ENCODE results near the gene MRO. TPM values are rescaled to one million over a fixed set of nuclear protein-coding genes. Genes with fewer than 3 reads are reported as not detected.

Gene MRO
- total and polyA plus RNA-seq, 7 experiments from 2014 or later, result not detected

GRCh38 chr18:50826027-50826426 lies 6.2 kb upstream of the MRO start:
- intact Hi-C loops (cut with micrococcal nuclease), result no loop called here
- ChIA-PET CTCF (interaction anchor here (0.6 kb wide), 1 partner anchor 254 kb away, joined by 3 read pairs; no protein-coding TSS in a partner anchor), POLR2A (no interaction called here)

DNA sequence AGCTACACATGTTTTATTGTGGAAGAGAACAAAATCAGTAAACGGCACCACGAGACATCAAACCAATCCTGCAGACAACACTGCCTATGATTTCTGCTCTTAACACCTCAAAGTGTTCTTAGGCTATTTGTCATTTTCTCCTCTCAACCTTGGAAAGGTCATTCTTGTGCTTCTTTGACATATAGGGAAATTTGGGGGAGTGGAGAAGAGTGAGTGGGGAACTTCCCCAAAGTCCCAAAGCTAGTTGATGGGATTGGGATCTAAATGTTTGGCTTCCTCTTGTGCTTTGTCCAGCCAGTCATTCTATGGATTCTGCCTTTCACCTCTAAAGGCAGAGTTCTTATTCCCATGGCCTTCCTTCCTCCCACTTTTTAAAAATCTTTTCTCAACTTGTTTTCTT lies 5.8 kb upstream of the MRO start:
- no peak overlapping the region for H3K4me3 ChIP-seq (ENCODE audit: low read length)
- Mint-ChIP-seq H3K4me1 (peaks cover 0 to 3% (median 0%) of the 10 kb centered on the region in 7 donors), H3K4me3 (no peak overlapping the region), H3K36me3 (no peaks in the 10 kb centered on the region), H3K27ac (no peak overlapping the region), H3K27me3 (peaks cover 0 to 2% (median 0%) of the 10 kb centered on the region in 5 donors), H3K9me3 (no peaks in the 10 kb centered on the region)
- H3K9me3 ChIP-seq (ENCODE audit: control insufficient read depth in 2 of 3, low read length in 3 of 3), result no peaks in the 10 kb centered on the region
- no peaks in the 10 kb centered on the region for H3K36me3 ChIP-seq (ENCODE audit: control insufficient read depth in 2 of 3, insufficient read depth in 3 of 3, low read length in 3 of 3)
- DNase-seq (no peak), ATAC-seq (no peak)
- intact Hi-C loops (cut with micrococcal nuclease), result no loop called here
- ChIA-PET POLR2A (no interaction called here), CTCF (interaction anchor here (0.6 kb wide), 2 partner anchors 254 to 1631 kb away, joined by 3 read pairs; no protein-coding TSS in a partner anchor)
- no peaks in the 10 kb centered on the region for H3K4me1 ChIP-seq (ENCODE audit: control insufficient read depth in 2 of 2, insufficient read depth in 2 of 2, low read length in 2 of 2)
- H3K27ac ChIP-seq (ENCODE audit: low read depth, low read length), result no peak overlapping the region
- H3K27me3 ChIP-seq (ENCODE audit: control insufficient read depth in 2 of 2, insufficient read depth in 2 of 2, low read length in 2 of 2), result no peaks in the 10 kb centered on the region

More at GRCh38 chr18:50826027-50826426, 6.2 kb upstream of the MRO start:
- DNase-seq (no peak), ATAC-seq (no peak)
- H3K9me3 ChIP-seq (ENCODE audit: control insufficient read depth in 2 of 3, low read length in 3 of 3), result no peaks in the 10 kb centered on the region
- H3K27ac ChIP-seq (ENCODE audit: low read depth, low read length), result no peak overlapping the region
- Mint-ChIP-seq H3K27me3 (peaks cover 0 to 2% (median 0%) of the 10 kb centered on the region in 5 donors), H3K4me1 (peaks cover 0 to 3% (median 0%) of the 10 kb centered on the region in 7 donors), H3K9me3 (no peaks in the 10 kb centered on the region), H3K4me3 (no peak overlapping the region), H3K36me3 (no peaks in the 10 kb centered on the region), H3K27ac (no peak overlapping the region)
- H3K36me3 ChIP-seq (ENCODE audit: control insufficient read depth in 2 of 3, insufficient read depth in 3 of 3, low read length in 3 of 3), result no peaks in the 10 kb centered on the region
- no peaks in the 10 kb centered on the region for H3K27me3 ChIP-seq (ENCODE audit: control insufficient read depth in 2 of 2, insufficient read depth in 2 of 2, low read length in 2 of 2)
- H3K4me1 ChIP-seq (ENCODE audit: control insufficient read depth in 2 of 2, insufficient read depth in 2 of 2, low read length in 2 of 2), result no peaks in the 10 kb centered on the region
- no peak overlapping the region for H3K4me3 ChIP-seq (ENCODE audit: low read length)

DNA sequence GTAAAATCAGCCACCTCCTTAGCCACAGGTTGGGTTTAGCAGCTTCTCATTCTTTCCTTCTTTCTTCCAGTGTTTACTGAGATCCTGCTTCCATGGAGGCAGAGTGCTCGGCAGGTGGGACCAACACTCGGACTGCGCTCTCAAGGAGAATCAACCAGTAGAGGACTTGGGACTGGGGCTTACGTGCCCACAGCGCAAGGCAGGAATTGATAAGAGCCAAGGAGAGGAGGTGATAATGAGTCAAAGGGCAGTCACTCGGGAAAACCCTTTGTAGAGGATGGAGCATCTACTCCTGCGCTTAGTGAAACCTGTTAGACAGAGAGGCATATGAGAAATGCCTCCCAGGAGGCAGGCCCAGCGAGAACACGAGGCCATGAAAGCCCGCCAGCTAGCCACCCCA lies 2.9 kb upstream of the MRO start:
- H3K4me3 Mint-ChIP-seq, result no peak overlapping the region
- peaks cover 0 to 3% (median 0%) of the 10 kb centered on the region in 7 donors for H3K4me1 Mint-ChIP-seq
- Histone ChIP-seq H3K36me3 (ENCODE audit: control insufficient read depth in 2 of 3, insufficient read depth in 3 of 3, low read length in 3 of 3) (no peaks in the 10 kb centered on the region), H3K27ac (ENCODE audit: low read depth, low read length) (no peak overlapping the region), H3K4me3 (ENCODE audit: low read length) (no peak overlapping the region), H3K9me3 (ENCODE audit: control insufficient read depth in 2 of 3, low read length in 3 of 3) (no peaks in the 10 kb centered on the region), H3K4me1 (ENCODE audit: control insufficient read depth in 2 of 2, insufficient read depth in 2 of 2, low read length in 2 of 2) (peaks cover 0 to 5% of the 10 kb centered on the region in 2 donors), H3K27me3 (ENCODE audit: control insufficient read depth in 2 of 2, insufficient read depth in 2 of 2, low read length in 2 of 2) (no peaks in the 10 kb centered on the region)
- no peak overlapping the region for H3K27ac Mint-ChIP-seq
- H3K36me3 Mint-ChIP-seq, result no peaks in the 10 kb centered on the region
- intact Hi-C loops (cut with micrococcal nuclease), result loop anchor here (5.0 kb wide), 3 partner anchors 95 to 375 kb away; partner anchors contain the start of gene MEX3C (in 2 of the 2)
- no peaks in the 10 kb centered on the region for H3K9me3 Mint-ChIP-seq
- CTCF ChIA-PET, result interaction anchor here (1.3 kb wide), 1 partner anchor 228 kb away, joined by 4 read pairs; no protein-coding TSS in a partner anchor
- ATAC-seq (no peak), DNase-seq (no peak)
- POLR2A ChIA-PET, result no interaction called here
- H3K27me3 Mint-ChIP-seq, result peaks cover 7 to 9% (median 8%) of the 10 kb centered on the region in 5 donors

- DNase-seq (no peak), ATAC-seq (no peak)
- Histone ChIP-seq H3K4me1 (ENCODE audit: control insufficient read depth in 2 of 2, insufficient read depth in 2 of 2, low read length in 2 of 2) (peaks cover 0 to 5% of the 10 kb centered on the region in 2 donors), H3K9me3 (ENCODE audit: control insufficient read depth in 2 of 3, low read length in 3 of 3) (no peaks in the 10 kb centered on the region), H3K27ac (ENCODE audit: low read depth, low read length) (no peak overlapping the region), H3K27me3 (ENCODE audit: control insufficient read depth in 2 of 2, insufficient read depth in 2 of 2, low read length in 2 of 2) (no peaks in the 10 kb centered on the region), H3K36me3 (ENCODE audit: control insufficient read depth in 2 of 3, insufficient read depth in 3 of 3, low read length in 3 of 3) (no peaks in the 10 kb centered on the region), H3K4me3 (ENCODE audit: low read length) (no peak overlapping the region)
- intact Hi-C loops (cut with micrococcal nuclease), result loop anchor here (1.0 to 5.0 kb wide), 13 partner anchors 46 to 900 kb away; partner anchors contain the start of genes ELAC1 (in 2 of the 2), MEX3C (in 2 of the 2), ME2 (in 1 of the 2) and SMAD4 (in 1 of the 2)
- Mint-ChIP-seq H3K4me3 (no peak overlapping the region), H3K36me3 (no peaks in the 10 kb centered on the region), H3K27me3 (peaks cover 7 to 15% (median 8%) of the 10 kb centered on the region in 5 donors), H3K27ac (no peak overlapping the region), H3K9me3 (no peaks in the 10 kb centered on the region), H3K4me1 (peaks cover 0 to 3% (median 0%) of the 10 kb centered on the region in 7 donors)
- POLR2A ChIA-PET, result interaction anchor here (0.7 to 2.0 kb wide), 2 partner anchors 58 to 208 kb away, joined by 3 to 6 read pairs; partner anchors contain the start of gene ME2
- CTCF ChIA-PET, result interaction anchor here (1.0 to 1.7 kb wide), 5 partner anchors 13 to 239 kb away, joined by 3 to 17 read pairs (median 4); partner anchors contain the start of gene ME2
Measured at GRCh38 chr18:50820901-50821520, 1.2 kb upstream of the MRO start.

DNA sequence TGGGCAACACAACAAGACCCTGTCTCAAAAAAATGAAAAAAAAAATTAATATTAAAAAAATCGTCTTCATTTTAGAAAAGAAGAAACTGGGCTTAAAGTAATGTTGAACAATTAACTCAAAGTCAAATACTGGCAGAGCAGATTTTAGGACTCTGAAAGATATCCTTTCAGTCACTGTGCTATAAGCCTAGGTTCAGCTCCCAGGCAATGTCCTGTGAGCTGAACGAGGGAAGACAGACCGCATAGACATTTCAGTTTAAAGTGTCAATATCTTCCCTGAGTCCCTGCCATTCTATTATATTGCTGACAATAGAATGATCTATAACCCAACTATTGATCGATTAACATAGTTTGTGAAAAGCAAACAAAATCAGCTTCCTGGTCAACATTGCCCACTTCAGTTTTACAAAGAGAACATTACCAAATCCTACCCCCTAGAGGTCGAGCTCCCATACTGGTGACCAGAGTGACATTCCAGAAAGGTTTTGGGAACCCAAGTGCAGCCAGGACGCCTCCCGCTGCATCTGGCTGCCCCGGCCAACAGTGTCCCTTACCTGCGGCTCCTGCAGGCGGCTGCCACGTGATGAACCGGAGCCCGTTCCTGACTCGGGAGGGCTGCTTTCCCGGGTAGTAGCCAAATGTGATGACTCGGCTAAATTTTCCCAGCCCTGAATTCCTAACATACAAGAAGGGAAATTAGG lies 639 bp downstream of the MRO start:
- H3K9me3 ChIP-seq (ENCODE audit: control insufficient read depth in 2 of 3, low read length in 3 of 3), result no peaks in the 10 kb centered on the region
- Mint-ChIP-seq H3K27me3 (peaks cover 7 to 21% (median 14%) of the 10 kb centered on the region in 5 donors), H3K27ac (peak overlapping the region in 1 of 9 donors; percentile 12), H3K4me3 (no peak overlapping the region), H3K9me3 (no peaks in the 10 kb centered on the region), H3K36me3 (no peaks in the 10 kb centered on the region), H3K4me1 (peaks cover 0 to 3% (median 0%) of the 10 kb centered on the region in 7 donors)
- DNase-seq (no peak), ATAC-seq (no peak)
- no peak overlapping the region for H3K27ac ChIP-seq (ENCODE audit: low read depth, low read length)
- H3K4me1 ChIP-seq (ENCODE audit: control insufficient read depth in 2 of 2, insufficient read depth in 2 of 2, low read length in 2 of 2), result peaks cover 0 to 5% of the 10 kb centered on the region in 2 donors
- H3K4me3 ChIP-seq (ENCODE audit: low read length), result peak overlapping the region; percentile 49
- intact Hi-C loops (cut with micrococcal nuclease), result no loop called here
- POLR2A ChIA-PET, result no interaction called here
- no peaks in the 10 kb centered on the region for H3K27me3 ChIP-seq (ENCODE audit: control insufficient read depth in 2 of 2, insufficient read depth in 2 of 2, low read length in 2 of 2)
- no peaks in the 10 kb centered on the region for H3K36me3 ChIP-seq (ENCODE audit: control insufficient read depth in 2 of 3, insufficient read depth in 3 of 3, low read length in 3 of 3)
- CTCF ChIA-PET, result interaction anchor here (0.6 to 1.7 kb wide), 3 partner anchors 19 to 235 kb away, joined by 3 to 8 read pairs (median 4); no protein-coding TSS in a partner anchor

GRCh38 chr18:50816419-50817166 lies 3.2 kb downstream of the MRO start:
- H3K9me3 Mint-ChIP-seq, result peaks cover 0 to 2% (median 0%) of the 10 kb centered on the region in 11 donors
- peaks cover 13 to 27% (median 17%) of the 10 kb centered on the region in 5 donors for H3K27me3 Mint-ChIP-seq

More at GRCh38 chr18:50816419-50817166, 3.2 kb downstream of the MRO start:
- Mint-ChIP-seq H3K4me3 (no peak overlapping the region), H3K27ac (no peak overlapping the region), H3K36me3 (no peaks in the 10 kb centered on the region), H3K4me1 (peaks cover 0 to under 1% (median 0%) of the 10 kb centered on the region in 7 donors)
- Histone ChIP-seq H3K27me3 (ENCODE audit: control insufficient read depth in 2 of 2, insufficient read depth in 2 of 2, low read length in 2 of 2) (no peaks in the 10 kb centered on the region), H3K36me3 (ENCODE audit: control insufficient read depth in 2 of 3, insufficient read depth in 3 of 3, low read length in 3 of 3) (no peaks in the 10 kb centered on the region), H3K9me3 (ENCODE audit: control insufficient read depth in 2 of 3, low read length in 3 of 3) (no peaks in the 10 kb centered on the region), H3K4me3 (ENCODE audit: low read length) (no peak overlapping the region), H3K4me1 (ENCODE audit: control insufficient read depth in 2 of 2, insufficient read depth in 2 of 2, low read length in 2 of 2) (peaks cover 0 to 5% of the 10 kb centered on the region in 2 donors), H3K27ac (ENCODE audit: low read depth, low read length) (no peak overlapping the region)
- DNase-seq (no peak), ATAC-seq (no peak)
- intact Hi-C loops (cut with micrococcal nuclease), result no loop called here
- ChIA-PET CTCF (interaction anchor here (2.1 kb wide), 1 partner anchor 235 kb away, joined by 6 read pairs; no protein-coding TSS in a partner anchor), POLR2A (no interaction called here)
